ENCODE data around the gene HSP90AB1. TPM values are rescaled to one million over a fixed set of nuclear protein-coding genes. Genes with fewer than 3 reads are reported as not detected.

Gene HSP90AB1
- total and polyA plus RNA-seq, 9 of the 15 experiments (the other 6 are each of a cell fraction or from before 2014, with no cell fraction given), result 1,780 to 3,358 (median 2,262) TPM

DNA sequence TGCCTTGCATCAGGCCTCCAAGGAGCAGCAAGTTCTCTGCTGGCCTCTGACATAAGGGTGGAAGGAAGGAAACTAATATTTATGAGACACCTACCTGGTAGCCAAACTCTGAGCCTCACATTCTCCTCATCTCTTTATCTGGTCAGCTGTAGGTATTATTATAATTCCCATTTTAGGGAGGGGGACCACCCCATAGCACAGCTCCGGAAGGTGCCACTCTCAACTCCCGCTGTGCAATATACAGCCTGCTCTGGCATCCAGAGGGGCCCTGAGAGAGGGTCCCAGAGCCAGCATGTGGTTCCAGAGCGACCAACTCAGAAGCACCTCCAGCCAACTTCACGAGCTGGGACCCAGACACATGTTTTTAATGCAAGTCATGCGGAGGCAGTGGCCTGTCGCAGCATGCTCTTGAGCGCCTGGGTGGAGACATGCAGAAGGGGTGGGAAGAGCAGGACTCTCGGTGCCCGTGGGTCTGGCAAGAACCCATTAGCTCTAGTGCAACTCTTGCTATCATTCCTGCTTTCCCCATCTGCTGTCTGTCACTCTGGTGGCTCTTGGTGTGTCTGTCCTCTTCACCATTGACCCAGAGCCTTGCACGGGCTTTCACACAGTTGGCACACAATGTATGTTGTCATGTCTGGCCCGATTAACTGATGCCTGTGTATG, 45.1 kb upstream of the HSP90AB1 start (continued):
- TF ChIP-seq, protein P1, sequence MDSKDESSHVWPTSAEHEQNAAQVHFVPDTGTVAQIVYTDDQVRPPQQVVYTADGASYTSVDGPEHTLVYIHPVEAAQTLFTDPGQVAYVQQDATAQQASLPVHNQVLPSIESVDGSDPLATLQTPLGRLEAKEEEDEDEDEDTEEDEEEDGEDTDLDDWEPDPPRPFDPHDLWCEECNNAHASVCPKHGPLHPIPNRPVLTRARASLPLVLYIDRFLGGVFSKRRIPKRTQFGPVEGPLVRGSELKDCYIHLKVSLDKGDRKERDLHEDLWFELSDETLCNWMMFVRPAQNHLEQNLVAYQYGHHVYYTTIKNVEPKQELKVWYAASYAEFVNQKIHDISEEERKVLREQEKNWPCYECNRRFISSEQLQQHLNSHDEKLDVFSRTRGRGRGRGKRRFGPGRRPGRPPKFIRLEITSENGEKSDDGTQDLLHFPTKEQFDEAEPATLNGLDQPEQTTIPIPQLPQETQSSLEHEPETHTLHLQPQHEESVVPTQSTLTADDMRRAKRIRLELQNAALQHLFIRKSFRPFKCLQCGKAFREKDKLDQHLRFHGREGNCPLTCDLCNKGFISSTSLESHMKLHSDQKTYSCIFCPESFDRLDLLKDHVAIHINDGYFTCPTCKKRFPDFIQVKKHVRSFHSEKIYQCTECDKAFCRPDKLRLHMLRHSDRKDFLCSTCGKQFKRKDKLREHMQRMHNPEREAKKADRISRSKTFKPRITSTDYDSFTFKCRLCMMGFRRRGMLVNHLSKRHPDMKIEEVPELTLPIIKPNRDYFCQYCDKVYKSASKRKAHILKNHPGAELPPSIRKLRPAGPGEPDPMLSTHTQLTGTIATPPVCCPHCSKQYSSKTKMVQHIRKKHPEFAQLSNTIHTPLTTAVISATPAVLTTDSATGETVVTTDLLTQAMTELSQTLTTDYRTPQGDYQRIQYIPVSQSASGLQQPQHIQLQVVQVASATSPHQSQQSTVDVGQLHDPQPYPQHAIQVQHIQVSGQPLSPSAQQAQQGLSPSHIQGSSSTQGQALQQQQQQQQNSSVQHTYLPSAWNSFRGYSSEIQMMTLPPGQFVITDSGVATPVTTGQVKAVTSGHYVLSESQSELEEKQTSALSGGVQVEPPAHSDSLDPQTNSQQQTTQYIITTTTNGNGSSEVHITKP (IDR thresholded peaks at IDR 0.05; ENCODE audit: partially characterized antibody), result peak; percentile 9
- no peak for TF ChIP-seq SRSF9 (IDR thresholded peaks at IDR 0.05; ENCODE audit: borderline replicate concordance, low read depth, low read length)
- TF ChIP-seq ARID1B (IDR thresholded peaks at IDR 0.05), result peak; percentile 53
- TF ChIP-seq MECOM (CRISPR knock-in tag; IDR thresholded peaks at IDR 0.05), result 0 out of 2 replicates have a peak, but pooled peaks have one; percentile 43
- no peak for TF ChIP-seq PHB2 (IDR thresholded peaks at IDR 0.05; ENCODE audit: low read depth)
- TF ChIP-seq RERE (CRISPR knock-in tag; IDR thresholded peaks at IDR 0.05; ENCODE audit: borderline replicate concordance), result no peak
- no peak for TF ChIP-seq PHTF2 (CRISPR knock-in tag; IDR thresholded peaks at IDR 0.05)
- TF ChIP-seq TOE1 (IDR thresholded peaks at IDR 0.05; ENCODE audit: borderline replicate concordance), result 0 out of 2 replicates have a peak, but pooled peaks have one; percentile 13
- TF ChIP-seq TOE1 (CRISPR knock-in tag; IDR thresholded peaks at IDR 0.05; ENCODE audit: borderline replicate concordance, low read depth), result no peak
- TF ChIP-seq C11orf30 (IDR thresholded peaks at IDR 0.05; ENCODE audit: low read depth), result peak; percentile 89
- no peak for TF ChIP-seq ATF1 (CRISPR knock-in tag; IDR thresholded peaks at IDR 0.05)
- TF ChIP-seq ATF1 (tag; IDR thresholded peaks at IDR 0.05), result peak; percentile 25; the same call in 1 of the 2 replicates
- TF ChIP-seq SMARCA4 (IDR thresholded peaks at IDR 0.05), result peak; percentile 41; the same call in 1 of the 2 replicates
- 0 out of 2 replicates have a peak, but pooled peaks have one; percentile 39 for TF ChIP-seq POLR2A (conservative IDR thresholded peaks at IDR 0.05)
- TF ChIP-seq NR2C2 (CRISPR knock-in tag; IDR thresholded peaks at IDR 0.05), result no peak
- TF ChIP-seq NR2C2 (tag; IDR thresholded peaks at IDR 0.05), result peak; percentile 22; the same call in 1 of the 2 replicates
- TF ChIP-seq TRIM28 (IDR thresholded peaks at IDR 0.05), result no peak
- 0 out of 2 replicates have a peak, but pooled peaks have one; percentile 17 for TF ChIP-seq CBFA2T3 (IDR thresholded peaks at IDR 0.05)
- TF ChIP-seq DPF2 (IDR thresholded peaks at IDR 0.05), result peak; percentile 75
- TF ChIP-seq ZSCAN32 (CRISPR knock-in tag; IDR thresholded peaks at IDR 0.05), result no peak

All from K562 (cell line).